Spleen (tissue), 7 donors: Measurements from ENCODE around the gene USP37.

Source experiments
- CTCF ChIP-seq, 11 experiments: fragments of 200-600 bp in 7 of 11; fragments of 450-650 bp in 4 of 11; sonication (generic) in 4 of 11; IDR thresholded peaks in 8 of 11; conservative IDR thresholded peaks in 3 of 11; 1 replicate in 7 of 11; 2 replicates in 4 of 11; pipeline versions ENCODE4 v1.4.0 to v1.8.0; 2016 to 2021; ENCODE audit warnings: antibody characterized with exemption in 11 of 11, inconsistent platforms in 4 of 11, mild to moderate bottlenecking in 1 of 11
- POLR2A ChIP-seq, 3 donors: fragments of 450-650 bp; IDR thresholded peaks; one replicate each; pipeline ENCODE4 v1.5.1; 2017; ENCODE audit warnings: antibody characterized with exemption in 3 of 3, mild to moderate bottlenecking in 1 of 3
- donor health status: DM: no; HTN: no; CAD: no; lungs with moderate emphysema.
- donor health status: DM: no; HTN: no; CAD: no.
- donor health status: DM: no; HTN: no; CAD: no.

- no peak for TF ChIP-seq POLR2A (IDR thresholded peaks at IDR 0.05)
- no peak for TF ChIP-seq CTCF (IDR thresholded peaks at IDR 0.05 in 8 of 11, conservative IDR thresholded peaks at IDR 0.05 in 3 of 11)
Observed at GRCh38 chr2:218402911-218403411, 165.2 kb downstream of the USP37 start.
